Stimulated activated naive CD8-positive, alpha-beta T cell treated with anti-CD3 and anti-CD28 coated beads, Interleukin-15, amount 100 ng/mL, for 72 hours (primary cell): Measurements from ENCODE around the gene ADGRD1.

Experiments used
- ATAC-seq: fragments of 150-1000 bp; cut with Tn5 transposase; 2 replicates; pipeline ENCODE4 v1.10.0; 2021; ENCODE audit warnings: mild to moderate bottlenecking, moderate library complexity
- DNase-seq, 2 donors: peaks; one replicate each; pipeline ENCODE4 v3.0.0; 2021 to 2022
- H3K27ac Mint-ChIP-seq, 2 donors: one replicate each; pipeline ENCODE4 v1.8.0; 2022; ENCODE audit warnings: mild to moderate bottlenecking in 2 of 2, mixed read lengths in 2 of 2, moderate library complexity in 2 of 2
- H3K27me3 Mint-ChIP-seq: one replicate; pipeline ENCODE4 v1.8.0; 2022; ENCODE audit warnings: mixed read lengths
- H3K4me1 Mint-ChIP-seq: one replicate; pipeline ENCODE4 v1.8.0; 2022; ENCODE audit warnings: mild to moderate bottlenecking, mixed read lengths
- H3K4me3 Mint-ChIP-seq, 2 donors: one replicate each; pipeline ENCODE4 v1.8.0; 2022; ENCODE audit warnings: mild to moderate bottlenecking in 2 of 2, mixed read lengths in 2 of 2, moderate library complexity in 1 of 2
- H3K9me3 Mint-ChIP-seq, 2 donors: one replicate each; pipeline ENCODE4 v1.8.0; 2022; ENCODE audit warnings: mixed read lengths in 2 of 2

The ADGRD1 gene

DNA sequence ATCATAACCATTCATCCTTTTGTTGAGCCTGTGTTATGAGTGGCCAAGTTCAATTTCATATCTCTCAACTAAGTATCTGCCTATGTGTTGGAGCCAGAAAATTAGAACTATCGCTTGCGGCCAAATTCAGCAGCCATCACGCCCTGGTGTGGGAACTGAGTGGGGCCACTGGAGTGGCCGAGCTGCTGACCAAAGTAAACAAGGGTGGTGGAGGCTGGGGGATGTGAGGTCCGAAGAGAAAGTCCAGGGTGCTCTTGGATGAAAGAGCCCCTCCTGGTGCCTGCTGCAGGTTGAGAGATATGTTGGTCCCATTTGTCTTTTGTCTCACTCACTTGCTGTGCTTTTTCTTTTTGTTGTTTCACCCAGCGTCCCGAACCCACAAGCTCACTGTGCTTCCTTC lies 14.9 kb downstream of the ADGRD1 start:
- Mint-ChIP-seq H3K27ac (no peak overlapping the region), H3K9me3 (no peaks in the 10 kb centered on the region), H3K4me1 (no peaks in the 10 kb centered on the region), H3K27me3 (no peaks in the 10 kb centered on the region), H3K4me3 (no peak overlapping the region)
- ATAC-seq, result no peak
- no peak for DNase-seq

- no peaks in the 10 kb centered on the region for H3K27me3 Mint-ChIP-seq
- H3K27ac Mint-ChIP-seq, result no peak overlapping the region
- ATAC-seq (no peak), DNase-seq (no peak)
- H3K9me3 Mint-ChIP-seq, result no peaks in the 10 kb centered on the region
- no peak overlapping the region for H3K4me3 Mint-ChIP-seq
- H3K4me1 Mint-ChIP-seq, result no peaks in the 10 kb centered on the region
Observed at GRCh38 chr12:130969223-130969622, 15.5 kb downstream of the ADGRD1 start.

- H3K9me3 Mint-ChIP-seq, result no peaks in the 10 kb centered on the region
- no peaks in the 10 kb centered on the region for H3K27me3 Mint-ChIP-seq
- DNase-seq (no peak), ATAC-seq (no peak)
- H3K4me3 Mint-ChIP-seq, result no peak overlapping the region
- H3K4me1 Mint-ChIP-seq, result no peaks in the 10 kb centered on the region
- no peak overlapping the region for H3K27ac Mint-ChIP-seq
Observed at GRCh38 chr12:130970165-130970907, 16.6 kb downstream of the ADGRD1 start.

GRCh38 chr12:130970908-130971233 lies 17.2 kb downstream of the ADGRD1 start:
- Mint-ChIP-seq H3K27ac (no peak overlapping the region), H3K4me1 (no peaks in the 10 kb centered on the region), H3K4me3 (no peak overlapping the region), H3K9me3 (no peaks in the 10 kb centered on the region), H3K27me3 (no peaks in the 10 kb centered on the region)
- no peak for ATAC-seq
- no peak for DNase-seq

DNA sequence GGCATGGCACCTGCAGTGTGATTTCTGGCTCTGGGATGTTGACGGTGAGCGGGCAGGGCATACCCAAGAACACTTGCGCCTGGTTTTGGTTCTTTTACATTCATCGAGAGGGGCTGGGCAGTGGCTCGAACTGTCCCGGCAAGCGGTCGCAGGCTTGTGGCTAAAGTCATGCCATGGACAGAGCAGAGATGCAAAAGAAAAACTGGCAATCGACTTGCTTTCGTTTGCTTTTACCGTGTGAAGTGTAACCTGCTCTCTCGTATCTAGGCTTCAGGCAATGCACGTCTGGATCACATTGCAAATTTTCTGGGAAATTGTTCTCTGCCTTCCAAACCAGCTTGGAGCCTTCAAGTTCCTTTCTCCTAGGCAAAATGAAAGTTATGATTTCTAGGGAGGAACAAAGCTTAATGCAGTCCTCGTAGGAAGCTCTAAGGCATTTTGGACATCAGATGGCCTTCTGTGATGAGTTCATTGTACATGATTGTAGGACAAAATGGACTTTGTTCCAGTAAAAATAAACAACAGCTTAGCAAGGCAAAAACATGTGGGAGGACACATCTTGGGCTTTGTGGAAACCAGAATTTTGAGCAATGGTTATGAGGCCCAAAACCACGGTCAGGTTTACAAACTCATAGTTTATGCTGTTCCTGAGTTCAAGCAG lies 18.3 kb downstream of the ADGRD1 start:
- DNase-seq (no peak), ATAC-seq (no peak)
- H3K27me3 Mint-ChIP-seq, result no peaks in the 10 kb centered on the region
- no peaks in the 10 kb centered on the region for H3K9me3 Mint-ChIP-seq
- H3K4me3 Mint-ChIP-seq, result no peak overlapping the region
- H3K4me1 Mint-ChIP-seq, result no peaks in the 10 kb centered on the region
- H3K27ac Mint-ChIP-seq, result no peak overlapping the region

DNA sequence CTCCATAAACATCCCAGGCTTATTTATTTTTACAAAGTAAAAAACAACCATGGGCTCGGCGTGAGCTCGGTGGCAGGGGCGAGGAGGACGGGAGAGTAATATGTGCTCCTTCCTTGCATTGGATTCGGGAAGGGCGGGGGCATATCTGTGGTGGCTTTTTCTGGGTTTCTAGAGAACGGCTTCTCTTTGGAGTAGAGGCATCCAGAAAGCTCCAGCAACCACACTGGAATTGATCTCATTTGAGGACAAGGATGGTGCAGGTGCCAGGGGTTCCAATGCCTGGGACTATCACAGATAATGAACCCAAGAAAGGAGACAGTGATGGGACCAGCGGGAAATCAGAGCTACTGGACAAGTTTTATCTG lies 18.9 kb downstream of the ADGRD1 start:
- DNase-seq (no peak), ATAC-seq (no peak)
- Mint-ChIP-seq H3K27ac (no peak overlapping the region), H3K9me3 (no peaks in the 10 kb centered on the region), H3K4me1 (no peaks in the 10 kb centered on the region), H3K4me3 (no peak overlapping the region), H3K27me3 (no peaks in the 10 kb centered on the region)

GRCh38 chr12:130973109-130973508 lies 19.4 kb downstream of the ADGRD1 start:
- H3K9me3 Mint-ChIP-seq, result no peaks in the 10 kb centered on the region
- H3K4me1 Mint-ChIP-seq, result no peaks in the 10 kb centered on the region
- no peak overlapping the region for H3K4me3 Mint-ChIP-seq
- no peak for DNase-seq
- ATAC-seq, result no peak
- no peaks in the 10 kb centered on the region for H3K27me3 Mint-ChIP-seq
- H3K27ac Mint-ChIP-seq, result no peak overlapping the region

GRCh38 chr12:130973906-130974305 lies 20.2 kb downstream of the ADGRD1 start:
- Mint-ChIP-seq H3K9me3 (no peaks in the 10 kb centered on the region), H3K4me1 (no peaks in the 10 kb centered on the region), H3K27ac (no peak overlapping the region), H3K4me3 (no peak overlapping the region), H3K27me3 (no peaks in the 10 kb centered on the region)
- no peak for ATAC-seq
- no peak for DNase-seq

DNA sequence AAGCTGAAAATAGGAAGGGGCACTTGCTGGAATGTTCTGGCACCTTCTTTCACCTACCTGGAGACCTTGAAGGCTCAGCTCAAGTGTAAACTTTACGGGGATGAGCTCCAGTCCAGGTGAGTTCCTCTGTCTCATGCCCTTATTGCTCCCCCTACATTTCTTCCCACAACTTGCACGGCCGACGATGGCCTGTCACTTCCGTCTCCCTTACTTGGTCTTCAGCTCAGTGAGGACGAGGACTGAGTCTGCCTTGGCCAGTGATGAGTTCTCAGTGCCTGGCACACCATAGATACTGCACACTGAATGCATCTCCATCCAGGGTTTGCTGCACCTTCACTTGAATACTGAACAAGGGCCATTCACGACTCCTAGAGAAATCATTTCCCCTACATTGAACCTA lies 21.4 kb downstream of the ADGRD1 start:
- Mint-ChIP-seq H3K4me3 (no peak overlapping the region), H3K9me3 (no peaks in the 10 kb centered on the region), H3K4me1 (no peaks in the 10 kb centered on the region), H3K27ac (no peak overlapping the region), H3K27me3 (no peaks in the 10 kb centered on the region)
- no peak for DNase-seq
- no peak for ATAC-seq

DNA sequence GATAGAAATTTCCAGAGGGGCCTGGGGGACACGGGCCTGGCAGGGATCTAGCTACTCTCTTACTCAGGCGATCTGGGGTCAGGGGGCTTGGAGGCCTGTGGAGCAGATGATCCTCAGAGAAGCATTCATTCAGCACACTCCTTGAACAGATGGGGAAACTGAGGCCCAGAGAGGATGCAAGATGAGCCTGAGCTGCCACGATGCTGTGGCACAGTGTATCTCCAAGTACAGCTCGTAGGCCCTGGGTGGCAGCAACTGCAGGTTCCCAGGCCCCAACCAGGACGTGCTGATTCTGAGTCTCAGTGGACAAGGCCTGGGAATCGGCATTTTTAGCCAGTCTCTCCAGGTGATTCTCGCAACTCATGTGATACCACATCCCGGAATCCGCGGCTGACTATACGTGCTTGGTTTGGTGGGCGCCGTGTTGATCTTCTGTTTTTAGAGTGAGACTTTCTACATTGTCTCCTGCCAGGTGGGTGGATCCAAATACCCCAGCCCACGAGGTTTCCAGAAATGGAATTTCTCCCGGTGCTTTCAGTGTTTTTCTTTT lies 22.5 kb downstream of the ADGRD1 start:
- ATAC-seq (no peak), DNase-seq (no peak)
- no peak overlapping the region for H3K4me3 Mint-ChIP-seq
- H3K4me1 Mint-ChIP-seq, result no peaks in the 10 kb centered on the region
- peaks cover 6% of the 10 kb centered on the region for H3K27me3 Mint-ChIP-seq
- H3K9me3 Mint-ChIP-seq, result no peaks in the 10 kb centered on the region
- no peak overlapping the region for H3K27ac Mint-ChIP-seq

DNA sequence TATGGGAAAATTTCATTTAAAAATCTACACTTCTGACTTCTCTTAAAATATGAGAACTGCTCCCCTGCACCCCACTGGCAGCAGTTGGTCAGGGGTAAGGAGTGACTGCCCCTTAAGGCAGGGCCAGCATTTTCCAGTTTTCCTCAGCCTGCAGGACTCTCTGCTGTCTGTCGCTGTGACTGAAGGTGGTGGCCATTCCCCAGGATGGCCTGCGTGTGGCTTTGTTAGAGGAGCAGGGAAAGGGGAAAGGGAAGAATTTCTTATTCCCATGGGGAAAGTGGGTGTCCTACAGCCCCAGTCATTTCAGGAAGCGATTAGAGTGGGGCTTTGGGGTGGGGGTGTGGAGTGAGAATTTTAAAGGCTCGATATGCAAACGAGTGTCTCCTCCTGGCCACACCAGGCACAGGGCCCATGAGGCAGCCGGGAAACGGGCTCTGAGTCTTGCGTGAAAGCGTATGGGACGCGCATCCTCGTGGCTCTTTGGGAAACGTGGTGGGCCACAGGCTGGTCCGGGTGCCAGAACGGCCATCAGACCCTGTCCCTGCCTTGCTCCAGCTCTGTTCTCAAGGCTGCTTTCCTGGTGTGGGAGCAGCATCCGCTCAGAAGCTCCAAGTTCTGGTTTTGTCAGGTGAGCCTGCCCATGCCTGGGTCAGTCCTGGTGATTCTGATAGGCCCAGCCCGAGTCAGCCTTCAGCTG lies 23.5 kb downstream of the ADGRD1 start:
- no peak overlapping the region for H3K27ac Mint-ChIP-seq
- DNase-seq (no peak), ATAC-seq (no peak)
- no peaks in the 10 kb centered on the region for H3K9me3 Mint-ChIP-seq
- H3K4me1 Mint-ChIP-seq, result no peaks in the 10 kb centered on the region
- H3K27me3 Mint-ChIP-seq, result peaks cover 15% of the 10 kb centered on the region
- H3K4me3 Mint-ChIP-seq, result no peak overlapping the region

DNA sequence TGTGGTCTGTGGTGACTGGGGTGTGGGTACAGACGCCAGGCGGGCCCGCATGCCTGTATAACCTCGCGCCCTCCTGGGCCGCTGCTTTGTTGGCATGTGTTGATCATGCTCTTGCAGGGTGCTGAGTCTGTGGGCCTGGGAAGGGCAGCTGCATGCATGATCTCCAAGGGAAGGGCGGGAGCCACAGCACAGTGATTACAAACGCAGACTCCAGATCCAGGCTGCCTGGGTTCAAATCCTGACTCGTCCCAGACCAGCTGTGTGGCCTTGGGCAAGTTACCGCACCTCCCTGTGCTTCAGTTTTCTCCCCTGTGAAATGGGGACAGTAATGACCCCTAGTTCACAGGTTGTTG lies 24.0 kb downstream of the ADGRD1 start:
- ATAC-seq, result no peak
- no peaks in the 10 kb centered on the region for H3K4me1 Mint-ChIP-seq
- no peak overlapping the region for H3K27ac Mint-ChIP-seq

DNA sequence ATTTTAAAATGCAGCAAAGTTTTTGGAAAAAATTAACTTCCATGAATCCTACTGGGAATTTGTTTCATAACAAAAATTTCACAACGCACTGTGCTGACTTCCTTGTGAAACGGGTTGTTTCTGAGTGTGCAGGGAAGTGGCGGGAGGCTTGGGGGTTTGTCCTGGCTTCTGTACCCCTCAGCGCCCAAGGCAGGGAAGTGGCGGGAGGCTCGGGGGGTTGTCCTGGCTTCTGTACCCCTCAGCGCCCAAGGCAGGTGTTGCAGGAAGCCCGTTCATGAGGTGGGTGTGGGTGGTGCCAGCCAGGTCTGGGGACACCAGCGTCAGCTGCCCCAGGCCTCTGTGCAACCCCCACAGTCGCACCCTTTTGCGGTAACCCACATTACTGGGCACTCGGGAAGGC lies 25.1 kb downstream of the ADGRD1 start:
- no peak overlapping the region for H3K27ac Mint-ChIP-seq
- H3K27me3 Mint-ChIP-seq, result peaks cover 25% of the 10 kb centered on the region
- DNase-seq, result no peak
- H3K4me1 Mint-ChIP-seq, result no peaks in the 10 kb centered on the region
- H3K9me3 Mint-ChIP-seq, result no peaks in the 10 kb centered on the region
- no peak for ATAC-seq
- H3K4me3 Mint-ChIP-seq, result no peak overlapping the region

More for the DNA sequence above, 24.0 kb downstream of the ADGRD1 start:
- Mint-ChIP-seq H3K4me3 (no peak overlapping the region), H3K9me3 (no peaks in the 10 kb centered on the region), H3K27me3 (peaks cover 21% of the 10 kb centered on the region)
- no peak for DNase-seq

DNA sequence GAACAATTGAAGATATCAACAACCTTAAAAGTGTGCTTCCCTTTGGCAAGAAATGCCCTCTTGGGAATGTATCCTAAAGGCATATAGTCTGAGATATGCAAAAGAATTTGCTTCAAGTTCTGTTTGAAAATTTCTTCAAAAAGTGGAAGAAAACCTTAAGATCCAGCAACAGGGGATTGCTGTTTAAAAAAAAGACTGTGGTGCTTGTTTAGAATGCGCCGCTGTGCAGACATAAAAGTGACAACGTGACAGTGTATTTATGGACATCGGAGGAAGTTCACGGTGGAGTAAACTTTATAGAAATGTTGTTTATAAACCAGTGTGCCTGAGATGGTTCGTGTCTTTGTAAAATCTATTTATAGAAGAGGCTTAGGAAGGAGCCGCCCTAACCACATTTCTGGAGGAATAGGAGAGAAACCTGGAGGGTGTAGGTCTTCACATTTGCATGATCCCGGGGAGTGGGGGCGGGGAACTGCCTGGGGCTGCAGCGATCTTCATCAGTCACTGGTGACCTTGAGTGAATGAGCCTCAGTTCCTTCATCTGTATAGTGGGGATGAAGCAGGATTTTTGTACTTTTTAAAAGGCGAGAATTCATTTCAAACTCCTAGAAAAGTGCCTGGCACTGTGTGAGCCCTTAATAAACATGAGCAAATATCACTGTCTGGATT lies 27.5 kb downstream of the ADGRD1 start:
- no peak overlapping the region for H3K4me3 Mint-ChIP-seq
- H3K4me1 Mint-ChIP-seq, result no peaks in the 10 kb centered on the region
- H3K27me3 Mint-ChIP-seq, result peaks cover 43% of the 10 kb centered on the region
- DNase-seq (no peak), ATAC-seq (no peak)
- H3K27ac Mint-ChIP-seq, result no peak overlapping the region
- H3K9me3 Mint-ChIP-seq, result no peaks in the 10 kb centered on the region

- Mint-ChIP-seq H3K27ac (no peak overlapping the region), H3K4me1 (no peaks in the 10 kb centered on the region), H3K9me3 (no peaks in the 10 kb centered on the region), H3K27me3 (peaks cover 50% of the 10 kb centered on the region), H3K4me3 (no peak overlapping the region)
- DNase-seq (no peak), ATAC-seq (no peak)
Observed at GRCh38 chr12:130981911-130982310, 28.2 kb downstream of the ADGRD1 start.
